Measurements from ENCODE around the gene NFATC1.

Gene NFATC1

GRCh38 chr18:79552696-79553095 lies 157.0 kb downstream of the NFATC1 start:
- Histone ChIP-seq H2AFZ (ENCODE audit: low read depth, low read length) (no peak overlapping the region), H3K27me3 (ENCODE audit: insufficient read depth, low read length, poor library complexity) (no peaks in the 10 kb centered on the region), H4K20me1 (ENCODE audit: insufficient read depth, low read length) (no peaks in the 10 kb centered on the region), H3K4me2 (ENCODE audit: insufficient read depth, low read length) (no peak overlapping the region), H3K4me3 (ENCODE audit: low read depth in 1 of 2, low read length in 2 of 2) (no peak overlapping the region), H3K79me2 (ENCODE audit: insufficient read depth, low read length) (no peaks in the 10 kb centered on the region), H3K27ac (ENCODE audit: low read length) (no peak overlapping the region), H3K9ac (ENCODE audit: low read depth, low read length) (no peak overlapping the region), H3K9me3 (ENCODE audit: insufficient read depth, low read length, severe bottlenecking) (no peaks in the 10 kb centered on the region), H3K36me3 (ENCODE audit: insufficient read depth, low read length) (no peaks in the 10 kb centered on the region), H3K4me1 (ENCODE audit: insufficient read depth, low read length) (no peaks in the 10 kb centered on the region)
- DNase-seq, result no peak
- no peak for TF ChIP-seq EZH2 (IDR thresholded peaks at IDR 0.05; ENCODE audit: borderline replicate concordance, low read depth, low read length, severe bottlenecking)
- no peak for TF ChIP-seq CTCF (IDR thresholded peaks at IDR 0.05; ENCODE audit: borderline replicate concordance, extremely low read depth, low read length, poor library complexity, severe bottlenecking)
- no peak for ATAC-seq (ENCODE audit: insufficient read depth, low read depth)

- Histone ChIP-seq H3K79me2 (ENCODE audit: insufficient read depth, low read length) (no peaks in the 10 kb centered on the region), H2AFZ (ENCODE audit: low read depth, low read length) (no peak overlapping the region), H3K4me1 (ENCODE audit: insufficient read depth, low read length) (no peaks in the 10 kb centered on the region), H3K27me3 (ENCODE audit: insufficient read depth, low read length, poor library complexity) (no peaks in the 10 kb centered on the region), H4K20me1 (ENCODE audit: insufficient read depth, low read length) (no peaks in the 10 kb centered on the region), H3K36me3 (ENCODE audit: insufficient read depth, low read length) (no peaks in the 10 kb centered on the region), H3K4me2 (ENCODE audit: insufficient read depth, low read length) (no peak overlapping the region), H3K9me3 (ENCODE audit: insufficient read depth, low read length, severe bottlenecking) (no peaks in the 10 kb centered on the region), H3K27ac (ENCODE audit: low read length) (no peak overlapping the region), H3K9ac (ENCODE audit: low read depth, low read length) (no peak overlapping the region), H3K4me3 (ENCODE audit: low read depth in 1 of 2, low read length in 2 of 2) (no peak overlapping the region)
- TF ChIP-seq CTCF (IDR thresholded peaks at IDR 0.05; ENCODE audit: borderline replicate concordance, extremely low read depth, low read length, poor library complexity, severe bottlenecking) (no peak), EZH2 (IDR thresholded peaks at IDR 0.05; ENCODE audit: borderline replicate concordance, low read depth, low read length, severe bottlenecking) (no peak)
- no peak for ATAC-seq (ENCODE audit: insufficient read depth, low read depth)
- no peak for DNase-seq
Observed at GRCh38 chr18:79553154-79553553, 157.4 kb downstream of the NFATC1 start.

GRCh38 chr18:79553696-79554095 lies 158.0 kb downstream of the NFATC1 start:
- Histone ChIP-seq H4K20me1 (ENCODE audit: insufficient read depth, low read length) (no peaks in the 10 kb centered on the region), H3K9ac (ENCODE audit: low read depth, low read length) (no peak overlapping the region), H3K9me3 (ENCODE audit: insufficient read depth, low read length, severe bottlenecking) (no peaks in the 10 kb centered on the region), H3K4me1 (ENCODE audit: insufficient read depth, low read length) (no peaks in the 10 kb centered on the region), H3K27me3 (ENCODE audit: insufficient read depth, low read length, poor library complexity) (no peaks in the 10 kb centered on the region), H3K4me3 (ENCODE audit: low read depth in 1 of 2, low read length in 2 of 2) (no peak overlapping the region), H3K79me2 (ENCODE audit: insufficient read depth, low read length) (no peaks in the 10 kb centered on the region), H2AFZ (ENCODE audit: low read depth, low read length) (no peak overlapping the region), H3K27ac (ENCODE audit: low read length) (no peak overlapping the region), H3K4me2 (ENCODE audit: insufficient read depth, low read length) (no peak overlapping the region), H3K36me3 (ENCODE audit: insufficient read depth, low read length) (no peaks in the 10 kb centered on the region)
- DNase-seq, result no peak
- TF ChIP-seq CTCF (IDR thresholded peaks at IDR 0.05; ENCODE audit: borderline replicate concordance, extremely low read depth, low read length, poor library complexity, severe bottlenecking) (no peak), EZH2 (IDR thresholded peaks at IDR 0.05; ENCODE audit: borderline replicate concordance, low read depth, low read length, severe bottlenecking) (no peak)
- no peak for ATAC-seq (ENCODE audit: insufficient read depth, low read depth)

- no peaks in the 10 kb centered on the region for H3K36me3 ChIP-seq (ENCODE audit: insufficient read depth, low read length)
- no peak for ATAC-seq (ENCODE audit: insufficient read depth, low read depth)
- H3K27me3 ChIP-seq (ENCODE audit: insufficient read depth, low read length, poor library complexity), result no peaks in the 10 kb centered on the region
- no peaks in the 10 kb centered on the region for H4K20me1 ChIP-seq (ENCODE audit: insufficient read depth, low read length)
- no peak for TF ChIP-seq EZH2 (IDR thresholded peaks at IDR 0.05; ENCODE audit: borderline replicate concordance, low read depth, low read length, severe bottlenecking)
- no peak for TF ChIP-seq CTCF (IDR thresholded peaks at IDR 0.05; ENCODE audit: borderline replicate concordance, extremely low read depth, low read length, poor library complexity, severe bottlenecking)
- H3K9me3 ChIP-seq (ENCODE audit: insufficient read depth, low read length, severe bottlenecking), result no peaks in the 10 kb centered on the region
- no peak overlapping the region for H3K9ac ChIP-seq (ENCODE audit: low read depth, low read length)
- H2AFZ ChIP-seq (ENCODE audit: low read depth, low read length), result no peak overlapping the region
- H3K4me3 ChIP-seq (ENCODE audit: low read depth in 1 of 2, low read length in 2 of 2), result no peak overlapping the region
- no peaks in the 10 kb centered on the region for H3K79me2 ChIP-seq (ENCODE audit: insufficient read depth, low read length)
- DNase-seq, result no peak
- H3K27ac ChIP-seq (ENCODE audit: low read length), result no peak overlapping the region
- H3K4me2 ChIP-seq (ENCODE audit: insufficient read depth, low read length), result no peak overlapping the region
- H3K4me1 ChIP-seq (ENCODE audit: insufficient read depth, low read length), result no peaks in the 10 kb centered on the region
Observed at GRCh38 chr18:79554321-79554720, 158.6 kb downstream of the NFATC1 start.

Data from DND-41 (cell line).